Stimulated activated CD4-positive, alpha-beta T cell treated with anti-CD3 and anti-CD28 coated beads, Interleukin-4, amount 100 ng/mL, for 48 hours (primary cell): ENCODE measurements around the gene CENPL.
"Not testable (repeated sequence)": the region's sequence is repeated elsewhere in the genome, so short reads cannot be mapped to it uniquely, and the experiment has no call there.

Experiments used
- DNase-seq, 2 donors: peaks; one replicate each; pipeline ENCODE4 v3.0.0-alpha.2; 2020; ENCODE audit warnings: low read depth in 2 of 2

The CENPL gene

DNA sequence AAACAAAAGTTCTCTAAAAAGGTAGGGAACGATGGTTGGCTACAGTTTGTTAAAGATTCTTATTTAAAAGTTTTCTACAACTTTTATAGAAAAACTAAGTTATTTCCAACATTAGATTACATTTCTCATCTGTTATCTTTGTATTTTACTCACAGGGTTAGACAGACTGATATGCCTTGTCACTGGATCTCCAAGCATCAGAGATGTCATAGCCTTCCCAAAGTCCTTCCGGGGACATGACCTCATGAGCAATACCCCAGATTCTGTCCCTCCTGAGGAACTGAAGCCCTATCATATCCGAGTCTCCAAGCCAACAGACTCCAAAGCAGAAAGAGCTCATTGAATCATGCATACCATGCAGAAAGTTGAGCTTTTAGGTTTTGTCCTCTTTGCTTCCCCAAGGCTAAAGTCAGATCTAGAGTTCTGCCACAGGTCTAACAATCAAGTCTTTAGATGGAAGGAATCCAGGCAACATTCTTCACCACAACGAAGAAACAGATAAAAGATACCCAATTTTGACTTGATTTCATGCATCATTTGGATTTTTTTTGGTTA, 32.8 kb upstream of the CENPL start:
- no peak for DNase-seq

DNA sequence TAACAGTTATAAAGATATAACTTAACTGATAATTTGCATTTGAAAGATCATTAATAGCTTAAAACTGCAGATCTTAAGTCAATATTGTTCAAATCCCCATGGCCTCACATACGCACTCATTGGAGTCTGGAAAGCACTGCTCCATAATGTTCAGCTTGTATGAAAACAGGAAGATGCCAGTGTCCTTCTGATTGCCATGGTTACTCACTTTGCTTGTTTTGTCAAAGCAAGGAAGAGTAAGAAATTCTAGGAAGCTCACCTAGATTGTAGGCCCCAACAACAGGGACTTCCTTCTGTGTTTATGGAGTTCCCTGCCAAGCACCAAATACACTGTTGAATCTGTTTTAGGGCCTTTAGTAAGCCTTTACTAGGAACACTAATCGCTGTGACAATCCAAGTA, 32.2 kb upstream of the CENPL start:
- DNase-seq: no peak

DNA sequence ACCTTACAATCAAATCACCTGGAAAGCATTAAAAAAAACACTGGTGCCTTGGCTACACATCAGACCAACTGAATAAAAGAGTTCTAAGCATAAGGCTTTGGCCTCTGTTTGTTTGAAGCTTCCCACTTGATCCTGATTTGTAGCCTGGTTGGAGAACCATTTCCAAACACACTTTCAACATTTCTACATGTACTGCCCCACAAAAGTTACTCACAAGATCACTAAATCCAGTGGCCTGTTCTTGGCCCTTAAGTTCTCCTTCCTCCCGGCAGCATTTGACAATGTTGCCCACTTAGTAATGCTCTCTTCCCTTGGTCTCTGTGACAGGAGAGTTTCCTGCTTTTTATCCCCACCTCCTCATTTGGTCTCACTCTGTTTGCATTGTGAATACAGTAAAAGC, 31.3 kb upstream of the CENPL start:
- no peak for DNase-seq

DNA sequence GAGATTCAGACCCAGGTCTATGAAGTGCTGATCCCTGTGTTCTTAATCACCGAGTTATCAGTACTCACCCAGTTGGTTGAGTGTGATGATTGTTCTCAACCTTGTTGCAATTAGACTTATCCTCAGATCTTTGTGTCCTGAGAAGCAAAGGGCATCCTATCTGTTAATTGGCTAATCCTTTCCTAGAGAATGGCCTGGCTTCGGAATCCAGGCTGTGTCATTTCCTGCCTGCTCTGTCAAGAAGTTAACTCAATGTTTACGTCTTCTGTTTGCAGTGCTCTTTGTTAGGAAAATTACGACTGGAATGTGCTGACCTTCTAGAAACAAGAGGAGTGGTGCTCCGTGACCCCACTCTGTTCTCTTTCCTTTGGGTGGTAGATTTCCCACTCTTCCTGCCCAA, 28.4 kb upstream of the CENPL start:
- no peak for DNase-seq

DNA sequence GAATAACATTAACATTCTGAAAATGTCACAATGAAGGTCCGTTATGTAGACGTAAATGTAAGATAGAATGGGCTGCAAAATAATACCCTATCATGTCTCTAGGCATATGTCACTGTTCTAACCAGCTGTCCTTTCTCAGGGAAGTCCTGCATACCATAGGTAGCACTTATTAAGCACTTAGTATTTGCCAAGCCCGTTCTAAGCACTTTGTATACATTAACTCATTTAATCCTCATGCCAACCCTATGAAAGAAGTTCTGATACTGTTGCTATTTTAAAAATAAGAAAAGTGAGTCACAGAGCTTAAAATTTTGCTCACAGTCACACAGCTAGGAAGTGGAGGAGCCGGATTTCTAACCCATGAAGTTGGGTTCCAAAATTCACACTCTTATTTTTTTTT, 27.4 kb upstream of the CENPL start:
- no peak for DNase-seq

DNA sequence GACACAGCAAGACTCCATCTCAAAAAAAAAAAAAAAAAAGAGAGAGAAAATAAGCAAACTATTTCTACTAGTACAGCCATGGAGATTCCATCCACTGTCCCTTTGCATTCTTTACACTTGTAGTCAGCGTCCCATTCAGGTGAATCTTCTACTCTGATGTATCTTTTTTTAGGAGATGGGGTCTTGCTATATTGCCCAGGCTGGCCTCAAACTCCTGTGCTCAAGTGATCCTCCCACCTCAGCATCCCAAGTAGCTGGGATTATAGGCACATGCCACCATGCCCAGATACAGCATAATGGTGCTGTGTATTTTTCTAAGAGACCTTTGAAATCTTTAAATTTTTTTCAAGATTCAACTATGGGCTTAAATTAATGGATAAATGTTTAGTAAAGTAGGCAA, 8.1 kb upstream of the CENPL start:
- no peak for DNase-seq

DNA sequence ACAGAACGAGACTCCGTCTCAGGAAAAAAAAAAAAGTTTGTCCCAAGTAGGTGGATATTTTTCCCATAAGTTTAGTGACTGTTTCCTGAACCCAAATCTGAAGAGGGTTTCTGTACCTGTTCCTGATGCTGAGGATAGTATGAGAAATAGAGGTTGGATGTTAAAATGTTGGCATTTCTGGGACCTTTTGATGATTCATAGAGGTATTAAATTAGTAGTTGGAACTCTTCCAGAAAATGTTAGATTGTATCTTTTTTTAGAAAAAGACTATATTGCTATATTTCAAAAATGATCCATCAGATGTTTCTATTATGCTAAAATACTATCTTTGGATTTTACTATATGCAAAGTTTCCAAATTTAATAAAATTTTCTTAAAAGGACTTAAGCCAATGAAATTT, 2.9 kb upstream of the CENPL start:
- DNase-seq: no peak

DNA sequence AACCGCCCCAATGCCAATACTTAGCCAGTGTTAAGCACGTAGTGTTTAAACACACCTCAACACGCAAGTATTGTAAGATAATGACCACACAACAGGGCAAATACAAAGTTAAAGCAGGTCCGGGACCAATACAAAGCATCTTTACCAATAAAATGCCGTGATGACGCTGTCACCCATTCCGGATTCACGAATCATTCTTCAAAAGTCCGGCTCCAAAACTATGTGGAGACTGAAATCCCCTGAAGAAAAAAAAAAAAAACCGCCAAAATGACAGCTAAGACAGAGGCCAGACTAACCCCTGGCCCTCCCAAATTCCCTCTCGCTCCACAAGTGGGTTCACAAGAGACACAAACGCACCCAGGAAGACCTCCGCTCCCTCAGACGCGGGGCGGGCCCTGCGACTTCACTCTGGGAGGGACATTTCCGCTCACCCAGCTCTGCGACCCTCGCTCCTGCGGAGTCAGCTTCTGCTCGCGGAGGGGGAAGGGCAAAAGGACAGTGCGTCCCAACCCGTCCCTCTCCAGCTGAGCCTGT, 835 bp downstream of the CENPL start:
- DNase-seq: no peak

DNA sequence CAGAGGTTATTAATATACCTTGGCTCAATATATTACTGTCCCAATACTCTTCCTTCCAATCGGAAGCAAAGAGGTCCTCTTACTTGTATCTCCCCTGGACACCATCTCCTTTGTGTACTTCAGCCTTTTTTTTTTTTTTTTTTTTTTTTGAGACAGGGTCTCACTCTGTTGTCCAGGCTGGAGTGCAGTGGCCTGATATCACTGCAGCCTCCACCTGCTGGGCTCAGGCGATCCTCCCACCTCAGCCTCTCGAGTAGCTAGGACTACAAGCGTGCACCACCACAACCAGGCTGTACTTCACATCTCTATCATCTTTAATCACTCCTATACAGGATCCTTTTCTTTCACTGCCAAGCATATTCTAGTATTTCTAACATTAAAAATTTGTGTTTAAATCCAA, 3.0 kb downstream of the CENPL start:
- DNase-seq: no peak

DNA sequence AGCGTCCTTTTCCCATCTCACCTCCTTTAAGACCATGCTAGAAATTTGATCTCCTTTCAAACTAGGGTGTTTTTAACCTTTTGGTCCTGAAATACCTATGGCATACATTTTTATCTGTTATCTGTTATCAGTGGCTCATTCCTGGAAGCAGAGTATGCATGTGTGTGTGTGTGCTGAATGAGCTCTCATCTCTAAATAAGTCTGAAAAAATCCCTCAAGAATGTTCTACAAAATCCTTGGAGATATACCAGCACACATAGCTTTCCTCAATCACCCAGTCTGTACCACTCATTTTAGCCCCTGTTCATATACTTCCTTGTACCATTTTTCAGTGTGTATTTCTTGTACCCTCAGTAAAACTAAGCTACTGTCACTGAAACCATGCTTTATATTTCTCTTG, 6.2 kb downstream of the CENPL start:
- DNase-seq: no peak

DNA sequence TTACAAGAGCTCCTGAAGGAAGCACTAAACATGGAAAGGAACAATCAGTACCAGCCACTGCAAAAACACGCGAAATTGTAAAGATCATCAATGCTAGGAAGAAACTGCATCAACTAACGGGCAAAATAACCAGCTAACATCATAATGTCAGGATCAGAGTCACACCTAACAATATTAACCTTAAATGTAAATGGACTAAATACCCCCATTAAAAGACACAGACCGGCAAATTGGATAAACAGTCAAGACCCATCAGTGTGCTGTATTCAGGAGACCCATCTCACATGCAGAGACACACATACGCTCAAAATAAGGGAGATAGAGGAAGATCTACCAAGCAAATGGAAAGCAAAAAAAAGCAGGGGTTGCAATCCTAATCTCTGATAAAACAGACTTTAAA, 11.0 kb downstream of the CENPL start:
- not testable (repeated sequence) for DNase-seq

DNA sequence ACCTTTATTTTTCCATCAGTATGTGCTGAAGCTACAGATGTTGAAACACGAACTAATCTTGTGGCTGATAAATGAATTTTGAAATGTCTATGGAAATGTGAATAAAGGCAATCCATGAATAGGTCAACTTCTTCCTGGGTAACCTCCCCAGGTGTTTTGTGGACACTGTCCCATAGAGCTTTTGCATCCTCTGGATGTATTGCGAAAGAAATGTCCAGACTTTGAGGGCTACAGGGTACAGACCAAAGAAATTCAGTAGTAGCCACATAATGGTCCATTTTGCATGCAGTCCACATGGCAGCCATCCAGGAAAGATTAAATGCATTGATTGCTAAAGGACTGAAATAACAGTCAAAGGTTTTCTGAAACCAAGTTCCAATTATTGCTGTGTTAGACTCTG, 21.7 kb downstream of the CENPL start:
- no peak for DNase-seq

DNA sequence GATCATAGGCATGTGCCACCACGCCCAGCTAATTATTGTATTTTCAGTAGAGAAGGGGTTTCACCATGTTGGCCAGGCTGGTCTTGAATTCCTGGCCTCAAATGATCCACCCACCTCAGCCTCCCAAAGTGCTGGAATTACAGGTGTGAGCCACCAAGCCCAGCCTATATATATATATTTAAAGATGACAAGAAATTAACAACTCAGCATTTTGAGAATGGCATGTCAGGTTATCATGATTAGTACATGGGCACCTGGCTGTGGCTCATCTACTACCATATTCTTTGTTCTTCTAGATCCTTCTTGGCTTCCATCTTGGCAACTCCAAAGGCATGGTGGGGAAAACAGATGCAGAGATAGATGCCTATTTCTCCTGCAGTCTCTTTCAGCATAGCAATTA, 24.7 kb downstream of the CENPL start:
- not testable (repeated sequence) for DNase-seq

DNA sequence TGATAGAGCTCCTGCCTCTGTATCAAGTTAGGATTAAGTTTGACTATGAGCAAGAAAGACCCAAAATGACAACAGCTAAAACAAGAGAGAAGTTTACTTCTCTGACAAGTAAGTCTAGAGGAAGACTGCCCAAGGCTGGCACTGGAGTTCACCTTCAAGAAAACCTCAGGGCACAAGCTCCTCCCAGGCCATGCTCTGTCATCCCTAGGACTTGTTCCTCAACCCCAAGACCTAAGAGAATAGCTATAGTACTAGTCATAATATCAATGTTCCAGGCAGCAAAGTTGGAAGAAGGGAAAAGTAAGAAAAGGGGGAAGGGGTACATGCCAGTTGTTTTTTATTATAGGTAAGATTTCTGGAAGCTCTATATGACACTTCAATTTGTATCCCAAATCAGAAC, 26.6 kb downstream of the CENPL start:
- DNase-seq: no peak

DNA sequence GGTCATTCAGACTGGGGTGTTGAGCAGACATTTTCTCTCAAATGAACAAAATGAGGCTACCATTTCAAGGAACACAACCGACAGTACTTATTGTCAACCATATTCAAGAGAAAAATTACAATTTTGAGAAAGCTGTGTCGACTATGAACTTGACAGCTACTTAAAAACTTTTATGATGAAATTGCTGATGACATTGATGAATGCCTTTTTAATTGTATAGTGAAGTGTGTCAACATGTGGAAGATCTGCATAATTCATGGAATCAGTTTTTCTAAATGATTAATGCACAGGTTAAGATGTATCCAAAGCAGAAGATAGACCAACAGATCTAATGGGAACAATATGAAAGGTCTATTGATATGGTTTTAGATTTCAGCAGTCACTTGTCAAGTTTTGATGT, 34.8 kb downstream of the CENPL start:
- no peak for DNase-seq

DNA sequence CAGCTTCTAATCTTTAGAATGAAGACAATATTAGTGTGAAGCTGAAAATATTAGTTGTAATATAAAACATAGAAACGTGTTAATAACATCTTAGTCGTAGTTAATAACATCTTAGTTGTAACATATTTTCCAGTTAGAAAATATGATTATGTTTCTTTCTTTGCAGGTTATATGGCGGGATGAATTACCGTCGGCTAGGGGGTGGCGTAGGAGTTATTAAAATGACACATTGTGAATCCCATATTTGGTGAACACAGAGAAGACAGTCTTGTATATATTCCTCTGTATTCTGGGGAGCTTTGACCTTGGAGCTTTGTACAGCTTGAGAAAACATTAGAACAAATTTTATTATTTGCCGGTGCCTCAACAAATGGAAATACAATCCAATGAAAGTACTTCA, 39.7 kb downstream of the CENPL start:
- no peak for DNase-seq

DNA sequence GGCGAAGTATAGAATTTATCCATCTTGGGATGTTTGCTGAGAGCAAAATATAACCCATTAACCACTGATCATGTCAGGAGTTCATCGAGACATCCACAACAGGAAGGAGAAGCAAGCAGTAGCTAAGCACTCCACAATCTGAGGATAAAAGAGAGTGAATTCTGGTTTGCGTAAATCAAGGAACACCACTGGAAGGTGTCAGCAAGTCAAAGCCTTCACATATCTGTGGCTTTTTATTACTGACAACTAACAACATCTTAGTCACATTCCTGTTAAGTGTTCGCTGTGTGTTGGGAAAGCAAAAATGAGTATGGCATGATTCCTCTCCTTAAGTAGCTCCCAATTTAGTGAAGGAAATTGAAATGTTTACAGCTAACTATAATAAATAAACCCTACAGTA, 44.7 kb downstream of the CENPL start:
- no peak for DNase-seq

DNA sequence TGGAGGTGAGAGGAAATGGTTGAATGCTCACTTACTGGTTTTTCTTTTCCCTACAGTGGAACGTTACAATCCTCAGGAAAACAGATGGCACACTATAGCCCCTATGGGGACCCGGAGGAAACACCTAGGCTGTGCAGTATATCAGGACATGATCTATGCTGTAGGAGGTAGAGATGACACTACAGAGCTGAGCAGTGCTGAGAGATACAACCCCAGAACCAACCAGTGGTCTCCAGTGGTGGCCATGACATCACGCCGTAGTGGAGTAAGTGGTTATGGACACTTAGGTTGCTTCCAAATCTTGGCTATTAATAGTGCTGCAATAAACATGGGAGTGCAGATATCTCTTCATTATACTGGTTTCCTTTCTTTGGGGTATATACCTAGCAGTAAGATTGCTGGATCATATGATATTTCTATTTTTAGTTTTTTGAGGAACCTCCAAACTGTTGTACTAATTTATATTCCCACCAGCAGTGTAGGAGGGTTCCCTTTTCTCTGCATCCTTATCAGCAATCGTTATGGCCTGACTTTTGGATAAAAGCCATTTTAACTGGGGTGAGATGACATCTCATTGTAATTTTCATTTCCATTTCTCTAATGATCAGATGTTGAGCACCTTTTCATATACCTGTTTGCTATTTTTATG, 49.0 kb downstream of the CENPL start:
- DNase-seq: no peak

DNA sequence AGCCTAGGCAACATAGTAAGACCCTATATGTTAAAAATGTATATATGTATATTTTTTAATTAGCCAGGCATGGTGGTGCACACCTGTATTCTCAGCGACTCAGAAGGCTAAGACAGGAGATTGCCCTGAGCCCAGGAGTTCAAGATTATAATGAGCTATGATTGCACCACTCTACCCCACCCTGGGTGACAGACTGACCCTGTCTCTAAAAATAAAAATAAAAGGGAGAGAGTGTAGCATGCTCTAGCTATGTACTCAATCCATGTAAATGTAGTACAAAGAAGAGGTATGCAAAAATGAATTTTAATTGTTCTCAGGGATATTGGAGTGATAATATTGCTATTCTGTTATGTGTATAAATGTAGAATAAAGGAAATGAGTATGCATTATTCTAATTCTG, 53.1 kb downstream of the CENPL start:
- no peak for DNase-seq

DNA sequence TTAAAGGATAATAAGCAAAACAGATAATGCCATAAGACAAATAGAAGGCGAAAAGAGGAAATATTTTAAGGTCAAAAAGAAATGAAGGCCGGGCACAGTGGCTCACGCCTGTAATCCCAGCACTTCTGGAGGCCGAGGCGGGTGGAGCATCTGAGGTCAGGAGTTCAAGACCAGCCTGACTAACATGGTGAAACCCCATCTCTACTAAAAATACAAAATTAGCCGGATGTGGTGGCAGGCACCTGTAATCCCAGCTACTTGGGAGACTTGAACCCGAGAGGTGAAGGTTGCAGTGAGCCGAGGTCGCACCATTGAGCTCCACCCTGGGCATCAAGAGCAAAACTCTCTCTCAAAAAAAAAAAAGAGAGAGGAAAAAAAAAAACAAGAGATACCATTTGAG, 54.4 kb downstream of the CENPL start:
- peak in 1 of 2 donors; percentile 5 for DNase-seq

DNA sequence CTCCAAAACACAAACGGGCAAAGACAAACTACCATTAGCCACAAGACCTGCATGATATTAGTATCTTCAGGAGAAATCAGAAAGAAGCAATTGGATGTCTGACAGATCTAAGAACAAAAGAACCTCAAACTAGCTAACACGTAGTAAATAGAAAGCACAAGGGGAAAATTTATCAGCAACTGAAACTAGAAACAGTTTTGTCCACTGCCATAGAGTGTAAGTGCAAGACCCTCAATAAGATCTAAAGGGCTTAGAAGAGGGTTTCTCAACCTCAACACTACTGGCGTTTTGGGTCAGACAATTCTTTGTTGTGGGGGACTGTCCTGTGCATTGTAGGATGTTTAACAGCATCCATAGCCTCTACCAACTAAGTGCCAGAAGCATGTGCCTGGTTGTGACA, 55.9 kb downstream of the CENPL start:
- no peak for DNase-seq

DNA sequence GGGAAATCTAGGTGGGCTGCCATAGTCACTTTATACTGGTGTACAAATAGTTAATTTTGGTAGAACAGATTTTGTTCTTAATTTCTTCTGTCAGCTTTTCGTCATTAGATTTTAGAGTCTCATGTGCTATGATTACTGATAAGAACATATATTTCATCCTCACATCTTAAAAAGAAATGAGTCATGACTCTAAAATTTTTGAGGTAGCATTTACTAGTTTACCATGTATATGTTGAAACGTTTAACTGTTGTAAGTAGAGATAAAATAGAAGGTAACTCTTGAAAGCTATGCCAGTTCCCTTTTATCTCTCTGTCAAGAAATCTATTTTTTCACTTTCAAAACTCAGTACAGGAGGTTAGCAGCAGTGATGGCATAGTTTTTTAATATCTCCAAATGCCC, 56.5 kb downstream of the CENPL start:
- DNase-seq: no peak

DNA sequence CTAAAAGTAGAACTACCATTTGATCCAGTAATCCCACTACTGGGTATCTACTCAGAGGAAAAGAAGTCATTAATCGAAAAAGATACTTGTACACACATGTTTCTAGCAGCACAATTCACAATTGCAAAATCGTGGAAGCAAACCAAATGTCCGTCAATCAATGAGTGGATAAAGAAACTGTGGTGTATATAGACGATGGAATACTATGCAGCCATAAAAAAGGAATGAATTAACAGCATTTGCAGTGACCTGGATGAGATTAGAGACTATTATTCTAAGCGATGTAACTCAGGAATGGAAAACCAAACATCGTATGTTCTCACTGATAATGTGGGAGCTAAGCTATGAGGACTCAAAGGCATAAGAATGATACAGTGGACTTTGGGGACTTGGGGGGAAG, 60.4 kb downstream of the CENPL start:
- DNase-seq: not testable (repeated sequence)

DNA sequence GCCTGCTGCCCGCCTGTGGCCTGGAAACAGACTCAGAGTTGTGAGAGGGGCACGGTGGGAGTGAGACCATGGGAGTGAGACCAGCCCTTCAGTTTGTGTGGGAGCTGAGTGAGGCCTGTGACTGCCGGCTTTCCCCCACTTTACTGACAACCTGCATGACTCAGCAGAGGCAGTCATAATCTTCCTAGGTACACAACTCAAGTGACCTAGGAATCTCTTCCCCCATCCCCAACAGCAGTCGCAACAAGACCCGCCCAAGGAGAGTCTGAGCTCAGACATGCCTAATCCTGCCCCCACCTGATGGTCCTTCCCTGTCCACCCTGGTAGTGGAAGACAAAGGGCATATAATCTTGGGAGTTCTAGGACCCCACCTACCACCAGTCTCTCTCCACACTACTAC, 65.7 kb downstream of the CENPL start:
- DNase-seq: no peak
